Hypothalamus (tissue), 51 donors: ENCODE data around the gene DEPDC4.
"Not testable (repeated sequence)": the region's sequence is repeated elsewhere in the genome, so short reads cannot be mapped to it uniquely, and the experiment has no call there.

Source experiments
- DNase-seq, 51 donors: peaks; one replicate each; lab custom pipeline; 2025; lab: John Stamatoyannopoulos, UW

DEPDC4 gene

DNA sequence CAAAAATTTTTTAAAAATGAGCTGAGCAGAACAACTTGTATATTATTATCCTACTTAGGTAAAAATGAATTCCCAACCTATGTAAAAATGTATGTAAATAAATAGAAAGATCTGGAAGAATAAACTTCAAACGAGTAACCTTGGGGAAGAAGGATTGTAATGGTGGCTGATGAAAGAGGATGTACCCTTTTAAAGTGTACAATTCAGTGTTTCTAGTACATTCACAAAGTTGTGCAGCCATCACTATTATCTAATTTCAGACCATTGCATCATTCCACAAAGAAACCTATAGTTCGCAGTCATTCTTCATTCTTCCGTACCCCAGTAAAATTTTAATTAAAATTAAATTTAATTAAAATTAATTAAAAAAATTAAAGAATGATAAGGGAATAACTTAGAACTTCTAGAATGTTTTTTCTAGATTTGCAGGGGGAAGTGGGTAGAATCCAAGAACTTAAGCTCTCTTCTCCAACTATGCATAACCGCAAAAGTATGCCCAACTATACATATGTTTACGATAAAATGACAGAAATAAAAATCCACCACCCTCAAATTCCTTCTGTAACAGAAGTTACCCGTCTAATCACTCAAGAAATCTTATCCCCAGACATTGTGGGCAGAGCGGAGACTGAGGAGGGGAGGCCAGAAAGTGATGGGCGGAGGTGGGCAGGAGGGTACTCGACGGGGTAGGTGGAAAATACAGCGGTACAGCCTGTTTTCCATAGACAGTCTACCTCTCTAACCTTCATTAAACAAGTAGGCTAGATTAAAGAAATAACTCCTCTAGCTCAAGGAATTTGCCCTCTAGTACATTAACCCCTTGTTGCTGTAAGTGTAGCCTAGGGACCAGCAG, 921 bp downstream of the DEPDC4 start:
- no peak for DNase-seq

DNA sequence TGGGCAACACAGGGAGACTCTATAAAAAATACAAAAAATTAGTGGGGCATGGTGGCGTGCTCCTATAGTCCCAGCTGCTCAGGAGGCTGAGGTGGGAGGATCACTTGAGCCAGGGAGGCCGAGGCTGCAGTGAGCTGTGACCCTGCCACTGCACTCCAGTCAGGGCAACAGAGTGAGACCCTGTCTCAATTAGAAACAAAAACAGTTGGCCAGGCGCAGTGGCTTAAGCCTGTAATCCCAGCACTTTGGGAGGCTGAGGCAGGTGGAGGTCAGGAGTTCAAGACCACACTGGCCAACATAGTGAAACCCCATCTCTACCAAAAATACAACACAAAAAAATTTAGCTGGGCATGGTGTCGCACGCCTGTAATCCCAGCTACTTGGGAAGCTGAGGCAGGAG, 1.8 kb downstream of the DEPDC4 start:
- not testable (repeated sequence) for DNase-seq

DNA sequence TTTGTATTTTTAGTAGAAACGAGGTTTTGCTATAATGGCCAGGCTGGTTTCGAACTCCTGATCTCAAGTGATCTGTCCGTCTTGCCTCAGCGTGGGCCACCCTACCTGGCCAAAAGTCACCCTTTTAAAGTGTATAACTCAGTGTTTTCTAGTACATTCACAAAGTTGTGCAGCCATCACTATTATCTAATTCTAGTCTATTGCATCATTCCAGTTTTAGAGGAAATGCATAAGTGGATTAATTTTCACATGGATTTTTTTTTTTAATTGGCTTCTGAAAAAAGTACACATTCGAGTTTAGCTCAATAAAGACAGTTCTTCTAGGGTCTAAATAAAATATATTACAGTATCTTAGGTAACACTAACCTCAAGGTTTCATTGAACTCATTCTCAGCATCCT, 3.7 kb downstream of the DEPDC4 start:
- DNase-seq: no peak

DNA sequence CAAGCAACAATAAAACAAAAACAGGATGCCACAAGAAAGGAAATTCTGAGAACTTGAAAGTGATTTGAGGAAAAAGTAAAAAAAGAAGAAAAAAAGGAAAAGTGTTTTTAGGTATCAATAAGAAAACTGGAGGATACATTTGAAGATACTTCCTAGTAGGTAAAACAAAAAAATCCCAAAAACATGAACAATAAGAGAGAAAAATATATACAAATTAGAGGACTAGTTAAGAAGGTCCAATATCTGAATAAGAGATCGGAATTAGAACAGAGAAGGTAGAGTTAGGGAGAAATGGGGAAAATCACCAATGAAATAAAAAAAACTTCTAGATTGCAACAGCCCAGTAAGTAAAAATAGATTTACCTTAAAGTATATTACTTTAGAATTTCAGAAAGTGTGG, 8.8 kb downstream of the DEPDC4 start:
- no peak for DNase-seq

DNA sequence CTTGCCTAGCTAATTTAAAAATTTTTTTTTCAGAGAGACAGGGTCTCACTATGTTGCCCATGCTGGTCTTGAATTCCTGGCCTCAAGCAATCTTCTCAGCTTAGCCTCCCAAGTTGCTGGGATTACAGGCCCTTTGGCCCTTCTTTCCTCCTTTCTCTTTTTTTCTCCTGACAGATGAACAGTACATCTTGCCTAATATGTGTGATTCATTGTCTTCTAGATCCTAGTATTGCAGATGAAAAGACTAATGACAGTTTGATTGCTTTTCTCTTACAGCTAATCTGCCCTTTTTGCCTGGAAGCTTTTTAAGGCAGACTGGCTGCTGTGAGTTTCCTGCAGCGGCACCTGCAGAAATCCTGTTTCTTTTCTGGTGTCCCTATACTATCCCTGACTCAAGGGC, 12.0 kb downstream of the DEPDC4 start:
- DNase-seq: no peak

DNA sequence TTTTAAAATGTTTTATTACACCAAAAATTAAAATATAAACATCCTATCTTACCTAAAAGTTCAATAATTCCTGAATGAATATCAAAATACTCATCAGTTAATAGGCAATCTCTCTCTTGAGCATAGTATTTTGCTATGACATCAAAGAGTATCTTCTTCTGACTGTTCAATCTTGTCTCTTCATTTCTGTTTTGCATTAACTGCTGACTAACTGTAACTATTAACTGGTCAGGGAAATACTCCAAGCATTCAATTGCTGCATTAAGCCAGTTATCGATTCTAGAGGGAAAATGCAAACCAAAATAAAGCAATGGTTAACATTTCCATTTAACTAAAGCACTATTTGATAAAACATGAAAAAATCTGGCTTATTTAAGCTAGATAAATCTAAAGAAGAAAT, 13.4 kb downstream of the DEPDC4 start:
- no peak for DNase-seq

DNA sequence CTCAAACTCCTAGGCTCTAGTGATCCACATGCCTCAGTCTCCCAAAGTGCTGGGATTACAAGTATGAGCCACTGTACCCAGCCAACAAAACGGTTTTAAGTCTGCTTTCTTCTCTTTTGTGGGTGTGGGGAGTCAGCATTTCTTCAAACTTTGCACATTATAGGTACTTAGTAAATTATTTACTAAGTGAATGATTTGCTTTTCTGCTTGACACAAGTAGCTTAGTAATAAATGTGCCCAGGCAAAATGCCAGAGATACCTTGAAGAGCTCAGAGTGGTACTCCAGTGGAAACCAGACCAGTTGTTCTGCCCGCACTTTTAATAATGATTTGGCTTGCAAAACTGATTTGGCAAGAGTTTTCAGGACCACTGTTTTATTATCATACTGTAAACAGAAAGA, 15.0 kb downstream of the DEPDC4 start:
- DNase-seq: no peak

DNA sequence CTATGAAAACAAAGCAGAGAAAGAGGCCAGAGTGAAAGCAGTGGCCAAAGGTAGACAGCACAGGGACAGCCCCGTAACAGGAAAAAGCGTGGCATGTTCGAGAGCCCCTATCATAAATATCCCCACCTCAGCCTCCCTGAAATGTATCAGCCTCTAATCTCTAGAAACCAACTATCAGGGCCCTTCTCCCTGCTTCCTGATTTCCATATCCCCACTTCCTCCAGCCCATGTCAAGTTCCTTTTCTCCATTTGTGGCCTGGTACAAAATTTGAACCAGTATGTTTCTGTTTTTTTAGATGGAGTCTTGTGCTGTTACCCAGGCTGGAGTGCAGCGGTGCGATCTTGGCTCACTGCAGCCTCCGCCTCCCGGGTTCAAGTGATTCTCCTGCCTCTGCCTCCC, 16.9 kb downstream of the DEPDC4 start:
- DNase-seq: no peak

DNA sequence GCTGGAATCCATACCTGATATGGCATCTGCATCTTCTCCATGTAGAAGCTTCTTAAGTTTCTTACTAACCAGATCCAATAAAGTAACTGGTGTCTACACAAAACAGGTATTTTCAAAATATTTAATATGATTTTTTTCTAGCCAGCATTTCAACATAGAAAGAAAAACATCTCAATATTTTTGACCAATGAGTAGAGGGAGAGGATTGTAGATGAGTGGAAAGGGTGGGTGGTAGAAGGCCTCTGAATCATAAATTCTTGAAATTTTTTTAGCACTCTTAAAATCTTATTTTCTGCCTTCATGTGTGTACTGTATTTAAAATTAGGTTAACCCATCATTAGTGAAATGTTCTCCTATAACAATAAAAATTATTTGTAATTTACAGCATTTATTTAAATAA, 18.0 kb downstream of the DEPDC4 start:
- no peak for DNase-seq

DNA sequence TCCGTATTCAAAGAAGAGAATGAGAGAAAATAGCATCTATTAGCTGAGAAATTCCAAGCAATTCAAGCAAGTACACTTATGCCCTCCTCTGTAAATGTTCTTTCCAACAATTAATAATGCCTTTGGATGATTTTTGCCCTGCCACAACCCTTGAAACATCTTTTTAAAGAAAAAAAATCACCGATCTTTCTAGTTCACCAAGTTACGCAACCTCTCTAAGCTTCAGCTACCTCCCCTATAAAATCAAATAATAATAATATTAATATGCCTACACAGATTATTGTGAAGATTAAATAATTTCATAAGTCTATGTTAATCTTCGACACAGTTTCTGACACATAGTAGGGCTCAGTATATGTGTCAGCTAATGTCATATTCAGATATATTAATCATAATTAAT, 19.1 kb downstream of the DEPDC4 start:
- no peak for DNase-seq

DNA sequence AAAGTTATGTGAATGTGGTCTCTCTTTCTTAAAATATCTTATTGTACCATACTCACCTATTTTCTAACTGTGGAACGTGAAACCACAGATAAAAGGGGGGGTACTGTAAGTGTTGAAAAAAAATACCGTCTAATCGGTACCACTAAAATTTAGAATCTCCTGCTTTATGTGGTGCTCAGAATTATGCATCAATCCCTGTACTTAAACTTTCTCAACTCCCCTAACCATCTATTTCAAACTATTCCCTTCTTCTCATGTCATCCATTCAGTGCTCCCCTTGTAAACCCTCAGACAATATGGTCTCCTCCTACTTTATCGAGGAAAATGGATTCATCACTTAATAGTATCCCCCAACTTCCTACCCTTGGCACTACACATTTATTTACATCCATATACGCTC, 23.7 kb downstream of the DEPDC4 start:
- no peak for DNase-seq

DNA sequence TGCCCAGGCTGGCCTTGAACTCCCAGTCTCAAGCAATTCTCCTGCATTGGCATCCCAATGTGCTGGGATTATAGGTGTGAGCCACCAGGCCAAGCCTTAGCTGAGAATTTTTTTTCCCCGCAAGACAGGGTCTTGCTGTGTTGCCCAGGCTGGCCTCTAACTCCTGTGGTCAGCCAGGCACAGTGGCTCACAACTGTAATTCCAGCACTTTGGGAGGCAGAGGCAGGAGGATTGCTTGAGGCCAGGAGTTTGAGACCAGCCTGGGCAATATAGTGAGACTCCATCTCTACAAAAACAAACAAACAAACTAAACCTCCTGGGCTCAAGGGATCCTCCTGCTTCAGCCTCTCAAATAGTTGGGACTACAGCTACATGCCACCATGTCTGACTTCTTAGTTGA, 27.3 kb downstream of the DEPDC4 start:
- no peak for DNase-seq

DNA sequence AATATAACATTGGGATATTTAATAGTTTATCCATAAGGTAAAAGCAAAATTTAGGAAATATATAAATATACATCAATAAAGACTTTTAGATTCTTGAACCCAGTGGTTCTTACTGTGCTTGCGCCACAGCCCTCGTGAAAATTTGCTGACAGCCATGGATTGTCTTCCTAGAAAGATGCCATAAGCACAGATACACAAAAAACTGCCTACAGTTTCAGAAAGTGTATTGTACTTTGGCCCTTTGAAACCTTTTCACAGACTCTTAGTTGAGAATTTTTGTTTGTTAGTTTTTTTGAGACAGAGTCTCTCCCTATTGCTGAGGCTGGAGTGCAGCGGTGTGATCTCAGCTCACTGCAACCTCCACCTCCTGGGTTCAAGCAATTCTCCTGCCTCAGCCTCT, 28.1 kb downstream of the DEPDC4 start:
- no peak for DNase-seq

DNA sequence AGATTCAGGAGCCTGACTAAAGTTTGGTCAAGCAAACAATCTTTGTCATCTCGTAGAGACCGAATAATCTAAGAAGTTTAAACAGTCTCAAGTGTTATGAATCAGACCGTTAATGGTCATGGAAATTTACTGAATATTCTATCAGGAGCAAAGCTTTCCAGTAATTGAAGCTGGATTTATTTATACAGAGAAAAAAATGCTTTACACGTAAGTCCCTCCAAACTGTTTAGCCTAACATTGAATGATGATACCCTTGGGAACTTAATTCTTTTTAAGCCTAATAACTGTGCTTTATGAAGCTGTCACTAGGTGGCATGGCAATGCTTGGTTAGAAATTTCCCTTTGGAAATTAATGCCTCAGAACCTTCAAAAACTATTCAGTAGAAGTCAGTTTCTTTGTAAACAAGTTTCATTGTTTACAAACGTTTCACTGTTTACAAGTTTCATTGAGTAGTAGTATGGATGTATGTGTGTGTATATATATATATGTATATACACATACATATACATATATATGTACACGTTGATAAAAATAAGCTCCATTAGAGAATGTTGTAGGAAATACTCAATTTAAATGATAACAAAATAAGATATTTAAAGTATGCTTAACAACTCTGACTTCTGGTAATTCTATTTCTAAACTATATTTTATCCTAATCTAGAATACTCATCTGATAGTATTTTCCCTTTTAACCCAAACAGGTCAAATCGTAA, 32.1 kb downstream of the DEPDC4 start:
- peak in 1 of 51 donors; percentile 5 for DNase-seq

DNA sequence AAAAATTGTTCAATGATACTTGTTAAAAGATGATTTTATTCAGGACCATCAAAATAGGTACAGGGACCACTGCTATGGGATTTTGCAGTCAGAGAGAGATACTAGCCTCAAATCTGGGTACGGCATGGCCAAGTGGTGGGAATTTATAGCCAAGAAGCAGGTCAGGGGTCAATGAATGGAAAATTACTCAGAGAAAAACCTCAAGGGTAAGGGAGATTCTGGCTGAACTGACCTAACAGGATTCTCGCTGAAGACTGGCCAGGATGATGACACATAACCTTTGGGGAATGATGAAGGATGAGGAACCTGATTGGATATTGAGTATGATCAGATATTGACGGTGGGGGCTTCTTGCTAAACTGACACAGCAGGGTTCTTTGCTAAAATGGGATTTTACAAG, 32.7 kb downstream of the DEPDC4 start:
- DNase-seq: no peak

DNA sequence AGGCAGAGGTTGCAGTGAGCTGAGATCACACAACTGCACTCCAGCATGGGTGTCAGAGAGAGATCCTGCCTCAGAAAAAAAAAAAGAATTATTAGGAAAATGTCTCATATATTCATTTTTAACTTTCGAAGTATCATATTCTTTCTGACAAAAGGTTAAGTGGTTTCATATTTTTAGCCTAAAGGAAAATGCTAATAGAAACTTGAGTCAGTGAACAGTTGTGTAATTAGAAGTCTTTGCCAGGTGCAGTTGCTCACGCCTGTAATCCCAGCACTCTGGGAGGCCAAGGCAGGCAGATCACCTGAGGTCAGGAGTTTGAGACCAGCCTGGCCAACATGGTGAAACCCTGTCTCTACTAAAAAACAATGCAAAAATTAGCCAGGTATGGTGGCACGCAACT, 35.0 kb downstream of the DEPDC4 start:
- not testable (repeated sequence) for DNase-seq

DNA sequence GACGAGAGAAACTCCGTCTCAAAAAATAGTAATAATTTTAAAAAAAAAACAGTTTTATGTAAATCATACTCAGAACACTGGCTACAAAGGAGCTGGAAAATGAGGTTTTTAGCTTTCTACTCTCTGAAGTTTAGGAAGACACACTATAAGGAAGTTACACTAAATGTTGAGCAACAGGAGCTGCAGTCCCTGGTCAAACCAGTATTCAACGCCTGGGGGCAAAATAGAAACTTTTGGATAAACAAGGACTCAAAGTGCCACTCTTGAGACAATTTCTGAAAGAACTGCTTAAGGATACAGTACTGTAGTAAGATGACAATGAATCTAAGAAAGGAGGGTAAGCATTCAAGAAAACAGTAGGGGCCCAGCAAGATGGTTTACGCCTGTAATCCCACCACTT, 37.0 kb downstream of the DEPDC4 start:
- DNase-seq: no peak

DNA sequence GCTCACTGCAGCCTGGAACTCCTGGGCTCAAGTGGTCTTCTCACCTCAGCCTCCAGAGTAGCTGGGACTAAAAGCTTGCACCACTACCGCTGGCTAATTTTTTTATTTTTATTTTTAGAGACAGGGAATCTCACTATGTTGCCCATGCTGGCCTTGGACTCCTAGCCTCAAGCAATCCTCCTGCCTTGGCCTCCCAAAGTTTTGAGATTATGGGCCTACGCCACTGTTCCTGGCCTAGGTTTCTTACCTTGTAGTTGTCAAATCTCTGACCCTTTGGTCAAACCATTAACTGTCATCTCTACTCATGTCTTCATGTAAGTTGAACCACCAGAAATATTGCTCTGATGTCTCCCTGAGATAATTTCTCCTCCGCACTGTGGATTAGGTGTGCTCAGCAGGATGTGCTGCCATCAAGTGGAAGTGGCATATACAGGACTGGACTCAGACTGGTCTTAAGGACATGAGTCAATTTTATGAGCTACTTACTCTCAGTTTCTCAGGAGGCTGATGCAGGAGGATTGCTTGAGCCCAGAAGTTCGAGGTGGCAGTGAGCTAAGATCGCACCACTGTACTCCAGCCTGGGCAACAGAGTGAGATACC, 37.7 kb downstream of the DEPDC4 start:
- no peak for DNase-seq

DNA sequence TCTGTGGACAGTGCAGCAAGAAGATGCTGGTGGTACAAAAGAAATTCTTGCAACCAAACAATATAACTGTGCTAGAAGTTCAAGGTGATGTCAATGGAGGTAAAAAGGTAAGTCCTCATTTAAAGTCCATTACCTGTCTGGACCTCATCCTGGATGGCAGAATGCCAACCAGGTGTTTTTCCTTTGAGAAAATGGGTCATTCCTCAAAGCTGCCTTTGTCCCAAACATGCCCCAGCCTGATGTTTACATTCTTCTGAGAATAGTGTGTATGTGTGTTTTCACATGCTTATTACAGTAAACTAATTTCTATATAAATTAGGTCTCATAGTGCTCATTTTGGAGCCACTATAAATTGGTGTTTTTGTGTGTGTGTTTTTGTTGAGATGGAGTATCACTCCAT, 41.4 kb downstream of the DEPDC4 start:
- no peak for DNase-seq

DNA sequence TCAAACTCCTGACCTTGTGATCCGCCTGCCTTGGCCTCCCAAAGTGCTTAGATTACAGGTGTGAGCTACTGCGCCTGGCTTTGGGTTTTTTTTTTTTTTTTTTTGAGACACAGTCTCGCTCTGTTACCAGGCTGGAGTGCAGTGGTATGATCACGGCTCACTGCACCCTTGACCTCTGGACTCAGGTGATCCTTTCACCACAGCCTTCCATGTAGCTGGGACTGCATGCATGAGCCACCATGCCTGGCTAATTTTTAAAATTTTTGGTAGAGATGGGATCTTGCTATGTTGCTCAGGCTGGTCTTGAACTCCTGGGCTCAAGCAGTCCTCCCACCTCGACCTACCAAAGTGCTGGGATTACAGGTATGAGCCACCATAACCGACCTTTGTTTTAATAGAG, 44.7 kb downstream of the DEPDC4 start:
- DNase-seq: not testable (repeated sequence)

DNA sequence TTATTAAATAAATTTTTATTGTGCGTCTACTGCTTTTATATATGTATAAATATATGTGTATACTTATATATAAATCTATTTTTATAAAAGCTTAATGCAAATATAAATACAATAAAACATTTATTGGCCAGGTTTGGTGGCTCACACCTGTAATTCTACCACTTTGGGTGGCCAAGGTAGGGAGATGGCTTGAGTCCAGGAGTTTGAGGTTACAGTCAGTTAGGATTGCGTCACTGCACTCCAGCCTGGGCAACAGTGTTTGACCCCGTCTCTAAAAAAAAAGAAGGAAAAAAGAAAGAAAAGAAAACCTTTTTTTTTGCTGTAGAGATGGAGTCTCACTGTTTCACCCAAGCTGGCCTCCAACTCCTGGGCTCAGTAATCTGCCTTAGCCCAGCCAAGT, 45.4 kb downstream of the DEPDC4 start:
- DNase-seq: no peak
